Suprapubic skin (tissue), 4 donors: ENCODE data around the gene MARCOL. TPM values are rescaled to one million over a fixed set of nuclear protein-coding genes. Genes with fewer than 3 reads are reported as not detected.

Source experiments
- DNase-seq, 2 donors: peaks; one replicate each; pipeline ENCODE4 v3.0.0-alpha.2; 2019; ENCODE audit warnings: low spot score in 2 of 2
- H3K27ac ChIP-seq: fragments of 200-600 bp; sonication (generic); one replicate; pipeline ENCODE4 v1.5.1; 2019
- H3K27me3 ChIP-seq: fragments of 200-600 bp; sonication (generic); one replicate; pipeline ENCODE4 v1.5.1; 2019
- H3K36me3 ChIP-seq: fragments of 200-600 bp; sonication (generic); one replicate; pipeline ENCODE4 v1.5.1; 2019
- H3K4me1 ChIP-seq: fragments of 200-600 bp; sonication (generic); one replicate; pipeline ENCODE4 v1.5.1; 2019
- H3K4me3 ChIP-seq: fragments of 200-600 bp; sonication (generic); one replicate; pipeline ENCODE4 v1.5.1; 2019; ENCODE audit warnings: mild to moderate bottlenecking
- H3K9me3 ChIP-seq: fragments of 200-600 bp; sonication (generic); one replicate; pipeline ENCODE4 v1.5.1; 2019
- CTCF ChIP-seq, 2 donors: fragments of 200-600 bp in 1 of 2; fragments of 450-650 bp in 1 of 2; sonication (generic) in 1 of 2; IDR thresholded peaks; one replicate each; pipeline ENCODE4 v1.5.1; 2016 to 2019; ENCODE audit warnings: antibody characterized with exemption in 2 of 2, mild to moderate bottlenecking in 1 of 2, moderate library complexity in 1 of 2
- EP300 ChIP-seq: sonication (generic); formaldehyde crosslinking; IDR thresholded peaks from one replicate; pipeline ENCODE4 v1.6.1; 2017; ENCODE audit warnings: antibody characterized with exemption
- POLR2A ChIP-seq, 2 donors: fragments of 450-650 bp; IDR thresholded peaks; one replicate each; pipeline ENCODE4 v1.6.1; 2017; ENCODE audit warnings: antibody characterized with exemption in 2 of 2, mild to moderate bottlenecking in 2 of 2, moderate library complexity in 2 of 2
- POLR2AphosphoS5 ChIP-seq, 3 donors: sonication (generic); formaldehyde crosslinking; IDR thresholded peaks; one replicate each; pipeline ENCODE4 v1.6.1; 2017; ENCODE audit warnings: antibody characterized with exemption in 3 of 3
- WGBS: methylation state at CpG from one replicate; pipeline ENCODE4 v1.1.5; 2018; 5-methylcytosine and 5-hydroxymethylcytosine counted together
- total RNA-seq, 4 donors: library from RNA; depleted of rRNA; stranded (reverse); fragments of >200 nt; gene quantifications; one replicate each; pipeline ENCODE4 v1.1.0, GENCODE V29; 2016

The MARCOL gene
- not detected for total RNA-seq

DNA sequence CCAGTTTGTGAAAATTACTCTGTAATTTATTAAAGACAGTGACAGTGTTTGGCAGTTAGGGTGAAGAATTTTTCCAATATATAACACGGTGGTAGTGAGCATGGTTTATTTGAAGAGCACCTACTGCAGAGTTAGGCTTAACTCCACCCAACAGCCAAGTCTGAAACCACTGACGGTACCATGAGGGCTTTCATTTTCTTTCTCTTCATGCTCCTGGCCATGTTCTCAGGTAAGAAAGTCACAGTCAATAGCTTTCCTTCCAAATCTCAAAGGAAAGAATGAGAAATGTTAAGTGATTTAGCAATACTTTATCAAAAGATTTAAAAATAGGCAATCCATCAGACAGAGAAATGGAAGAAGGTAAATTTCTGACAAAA lies at the start of gene MARCOL:
MARCOL (plus strand) TSS at position 108 of the 377 bp plus-strand sequence; CDS start at position 181, 73 bp downstream.
- no peak for TF ChIP-seq POLR2AphosphoS5 (IDR thresholded peaks at IDR 0.05)
- no peak for TF ChIP-seq EP300
- TF ChIP-seq CTCF (IDR thresholded peaks at IDR 0.05) = no peak
- no peak for TF ChIP-seq POLR2A (IDR thresholded peaks at IDR 0.05)
- H3K27me3 ChIP-seq = no peaks in the 10 kb centered on the region
- no peak within 1 kb of the TSS for H3K4me3 ChIP-seq
- H3K27ac ChIP-seq = no peak within 1 kb of the TSS
- no peaks in the 10 kb centered on the region for H3K36me3 ChIP-seq
- no peak for DNase-seq
- H3K4me1 ChIP-seq = no peaks in the 10 kb centered on the region
- no peaks in the 10 kb centered on the region for H3K9me3 ChIP-seq
- WGBS = 61% methylated on average over 2 of the region's 2 CpGs

DNA sequence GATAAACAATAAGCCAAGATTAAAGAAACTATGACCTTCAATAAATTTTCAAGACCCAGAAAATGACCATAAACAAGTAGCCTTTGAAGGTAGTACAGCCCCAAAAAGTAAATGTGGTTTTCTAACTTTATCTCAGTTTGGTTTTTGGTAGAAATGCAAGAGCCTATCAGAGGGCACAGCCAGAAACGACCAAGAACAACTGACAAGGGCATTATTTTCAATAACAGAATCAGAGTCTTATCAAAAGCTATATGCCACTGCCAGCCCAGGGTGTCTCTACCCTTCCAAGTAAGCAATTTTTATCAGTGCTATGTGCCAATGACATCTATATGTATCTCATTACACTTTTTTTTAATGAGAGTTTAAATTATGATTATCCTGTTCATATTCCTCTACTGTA lies 47.3 kb upstream of the MARCOL start:
- no peak for DNase-seq
- WGBS = 52% methylated on average over 1 of the region's 1 CpG
- H3K4me1 ChIP-seq = no peaks in the 10 kb centered on the region
- no peaks in the 10 kb centered on the region for H3K9me3 ChIP-seq
- TF ChIP-seq POLR2AphosphoS5 (IDR thresholded peaks at IDR 0.05) = no peak
- TF ChIP-seq EP300 = no peak
- TF ChIP-seq CTCF (IDR thresholded peaks at IDR 0.05) = no peak
- TF ChIP-seq POLR2A (IDR thresholded peaks at IDR 0.05) = no peak
- no peaks in the 10 kb centered on the region for H3K36me3 ChIP-seq
- no peaks in the 10 kb centered on the region for H3K27me3 ChIP-seq
- H3K4me3 ChIP-seq = no peak overlapping the region
- no peak overlapping the region for H3K27ac ChIP-seq

- DNase-seq = no peak
- 61% methylated on average over 1 of the region's 1 CpG for WGBS
- Histone ChIP-seq H3K4me1 (no peaks in the 10 kb centered on the region), H3K27me3 (no peaks in the 10 kb centered on the region), H3K27ac (no peak overlapping the region), H3K36me3 (no peaks in the 10 kb centered on the region), H3K9me3 (no peaks in the 10 kb centered on the region), H3K4me3 (no peak overlapping the region)
- TF ChIP-seq EP300 (no peak), POLR2A (IDR thresholded peaks at IDR 0.05) (no peak), POLR2AphosphoS5 (IDR thresholded peaks at IDR 0.05) (no peak), CTCF (IDR thresholded peaks at IDR 0.05) (no peak)
Observed at GRCh38 chr5:148193202-148193601, 45.1 kb upstream of the MARCOL start.

- H3K9me3 ChIP-seq = no peaks in the 10 kb centered on the region
- TF ChIP-seq CTCF (IDR thresholded peaks at IDR 0.05) = no peak
- no peak for TF ChIP-seq EP300
- no peak for TF ChIP-seq POLR2AphosphoS5 (IDR thresholded peaks at IDR 0.05)
- TF ChIP-seq POLR2A (IDR thresholded peaks at IDR 0.05) = no peak
- no peaks in the 10 kb centered on the region for H3K4me1 ChIP-seq
- no peak overlapping the region for H3K4me3 ChIP-seq
- H3K27ac ChIP-seq = no peak overlapping the region
- 82% methylated on average over 2 of the region's 2 CpGs for whole genome bisulfite sequencing
- no peaks in the 10 kb centered on the region for H3K27me3 ChIP-seq
- no peak for DNase-seq
- H3K36me3 ChIP-seq = no peaks in the 10 kb centered on the region
Observed at GRCh38 chr5:148201151-148201550, 37.2 kb upstream of the MARCOL start.

DNA sequence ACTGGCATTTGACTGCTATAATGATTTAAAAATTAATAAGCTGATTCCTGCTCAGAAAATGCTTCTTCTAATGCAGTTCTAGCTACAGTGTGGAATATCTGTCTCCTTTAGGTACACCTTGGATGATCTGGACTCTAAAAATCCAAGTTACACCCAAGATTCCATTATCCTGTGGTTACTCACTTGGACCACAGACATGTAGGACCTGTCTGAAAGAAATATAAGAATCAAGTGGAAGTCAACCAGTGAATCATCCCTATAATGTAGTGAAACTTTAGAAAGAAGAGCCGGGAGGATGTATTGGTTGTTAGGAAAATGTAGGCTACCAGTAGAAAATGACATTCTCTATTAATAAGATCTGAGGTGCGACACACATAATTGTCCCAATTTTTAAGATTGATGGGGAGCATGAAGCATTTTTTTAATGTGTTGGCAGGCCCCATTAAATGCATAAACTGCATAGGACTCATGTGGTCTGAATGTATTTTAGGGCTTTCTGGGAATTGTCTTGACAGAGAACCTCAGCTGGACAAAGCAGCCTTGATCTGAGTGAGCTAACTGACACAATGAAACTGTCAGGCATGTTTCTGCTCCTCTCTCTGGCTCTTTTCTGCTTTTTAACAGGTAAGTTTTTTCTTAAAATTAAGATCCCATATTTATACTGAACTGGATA lies 35.7 kb upstream of the MARCOL start, which contains the start of gene SPINK6:
SPINK6 (plus strand) TSS at position 512 of the 673 bp plus-strand sequence; CDS start at position 567, 55 bp downstream.
- Histone ChIP-seq H3K27ac (no peak within 1 kb of the TSS), H3K27me3 (no peaks in the 10 kb centered on the region), H3K4me1 (peaks cover 2% of the 10 kb centered on the region), H3K4me3 (no peak within 1 kb of the TSS), H3K36me3 (no peaks in the 10 kb centered on the region), H3K9me3 (no peaks in the 10 kb centered on the region)
- TF ChIP-seq POLR2AphosphoS5 (IDR thresholded peaks at IDR 0.05) = no peak
- TF ChIP-seq POLR2A (IDR thresholded peaks at IDR 0.05) = no peak
- TF ChIP-seq EP300 = no peak
- TF ChIP-seq CTCF (IDR thresholded peaks at IDR 0.05) = no peak
- WGBS = 91% methylated on average over 2 of the region's 2 CpGs
- DNase-seq = no peak
